Panc1 (cell line): Measurements from ENCODE around the gene TLDC2. TPM values are rescaled to one million over a fixed set of nuclear protein-coding genes. Genes with fewer than 3 reads are reported as not detected.

Source experiments
- ATAC-seq: fragments of 200-7000 bp; cut with Tn5 transposase; 2 replicates; pipeline ENCODE4 v1.9.1; 2020; ENCODE audit warnings: mild to moderate bottlenecking, moderate library complexity
- BruUV-seq: library from RNA; stranded (reverse); fragments of 400-500 nt; replicated peaks from 2 replicates; lab custom pipeline; 2021; lab: Mats Ljungman, UMichigan
- CTCF ChIA-PET: fragments of 300-600 bp; sonication (Branson Sonifier 250); formaldehyde crosslinking; loops from one replicate; lab custom pipeline; 2022; ENCODE audit warnings: antibody characterized with exemption; lab: Charles Lee
- POLR2A ChIA-PET: fragments of 300-600 bp; sonication (Branson Sonifier 250); formaldehyde crosslinking; loops from one replicate; lab custom pipeline; 2022; ENCODE audit warnings: antibody characterized with exemption; lab: Charles Lee
- DNase-seq: peaks from one replicate; pipeline ENCODE4 v3.0.0-alpha.2; 2010; ENCODE audit warnings: low read depth, low spot score
- H3K27ac ChIP-seq: 2 replicates; pipeline ENCODE4 v1.5.1; 2011; ENCODE audit warnings: mild to moderate bottlenecking, low read length, inconsistent platforms
- H3K27me3 ChIP-seq: fragments of 200-500 bp; sonication (Bioruptor generic); 2 replicates; pipeline ENCODE4 v1.6.0; 2014; ENCODE audit warnings: low read length, inconsistent platforms; ENCODE audit not compliant: control insufficient read depth, insufficient read depth
- H3K36me3 ChIP-seq: fragments of 200-500 bp; sonication (Bioruptor generic); 2 replicates; pipeline ENCODE4 v1.5.1; 2014; ENCODE audit warnings: inconsistent platforms, mild to moderate bottlenecking, low read length, moderate library complexity; ENCODE audit not compliant: control insufficient read depth, insufficient read depth
- H3K4me1 ChIP-seq: 2 replicates; pipeline ENCODE4 v1.5.1; 2011; ENCODE audit warnings: inconsistent platforms, mild to moderate bottlenecking, low read length, moderate library complexity; ENCODE audit not compliant: control insufficient read depth, insufficient read depth
- H3K4me3 ChIP-seq, 2 experiments: 2 replicates each; pipeline ENCODE4 v1.5.1; 2011 to 2012; ENCODE audit warnings: low read depth in 2 of 2, low read length in 2 of 2, mild to moderate bottlenecking in 2 of 2, inconsistent platforms in 1 of 2, moderate library complexity in 1 of 2
- H3K9me3 ChIP-seq: fragments of 200-500 bp; sonication (Bioruptor generic); 2 replicates; pipeline ENCODE4 v1.5.1; 2014; ENCODE audit warnings: low read depth, mild to moderate bottlenecking, inconsistent platforms, low read length, moderate library complexity; ENCODE audit not compliant: control insufficient read depth, insufficient read depth
- CTCF ChIP-seq: fragments of 450-650 bp; IDR thresholded peaks from 2 replicates; pipeline ENCODE4 v1.5.1; 2017; ENCODE audit warnings: mild to moderate bottlenecking
- POLR2AphosphoS5 ChIP-seq: IDR thresholded peaks from 2 replicates; pipeline ENCODE4 v1.6.1; 2012; ENCODE audit warnings: mild to moderate bottlenecking, low read depth, low read length, moderate library complexity
- SIN3A ChIP-seq: IDR thresholded peaks from 2 replicates; pipeline ENCODE4 v1.6.1; 2012; ENCODE audit warnings: low read depth, mild to moderate bottlenecking, low read length, moderate library complexity, borderline replicate concordance; ENCODE audit not compliant: insufficient read depth
- TCF7L2 ChIP-seq: IDR thresholded peaks from 2 replicates; pipeline ENCODE4 v1.6.1; 2011; ENCODE audit warnings: mild to moderate bottlenecking, low read depth, low read length, inconsistent platforms
- in situ Hi-C: cut with HindIII; loops from 2 replicates; pipeline ENCODE4 v1.10.0; 2016; ENCODE audit warnings: low sequenced_read_pairs, low pct_unique_long_range_greater_than_20kb
- intact Hi-C: fragments of 100-400 bp; cut with micrococcal nuclease; formaldehyde crosslinking; loops from one replicate; pipeline ENCODE4 v1.10.0; 2022; ENCODE audit not compliant: unreplicated experiment
- total RNA-seq: library from RNA; stranded (reverse); gene quantifications from one replicate; pipeline ENCODE4 v1.2.1, GENCODE V29; 2021; ENCODE audit not compliant: unreplicated experiment
- TF ChIP-seq, protein P1 (sequence below), 2 experiments: IDR thresholded peaks; 2 replicates each; pipeline ENCODE4 v1.6.1; 2011 to 2012; ENCODE audit warnings: low read depth in 2 of 2, control low read depth in 1 of 2, low read length in 1 of 2, mild to moderate bottlenecking in 1 of 2, moderate library complexity in 1 of 2; ENCODE audit not compliant: insufficient read depth in 1 of 2

TLDC2 gene
- total RNA-seq, 1 experiment from 2014 or later: not detected

- H3K4me1 ChIP-seq: no peaks in the 10 kb centered on the region; the same call in 1 of the 2 replicates
- H3K36me3 ChIP-seq: no peaks in the 10 kb centered on the region
- DNase-seq (no peak), ATAC-seq (peak; percentile 11; the same call in 1 of the 2 replicates)
- no TSS peak for BruUV-seq
- no peak overlapping the region for H3K4me3 ChIP-seq
- no peak overlapping the region for H3K27ac ChIP-seq
- POLR2A ChIA-PET: interaction anchor here (0.5 to 0.6 kb wide), 2 partner anchors 11 to 74 kb away, joined by 6 to 7 read pairs; no protein-coding TSS in a partner anchor
- TF ChIP-seq POLR2AphosphoS5: no peak
- no peak for TF ChIP-seq CTCF
- TF ChIP-seq, protein P1, sequence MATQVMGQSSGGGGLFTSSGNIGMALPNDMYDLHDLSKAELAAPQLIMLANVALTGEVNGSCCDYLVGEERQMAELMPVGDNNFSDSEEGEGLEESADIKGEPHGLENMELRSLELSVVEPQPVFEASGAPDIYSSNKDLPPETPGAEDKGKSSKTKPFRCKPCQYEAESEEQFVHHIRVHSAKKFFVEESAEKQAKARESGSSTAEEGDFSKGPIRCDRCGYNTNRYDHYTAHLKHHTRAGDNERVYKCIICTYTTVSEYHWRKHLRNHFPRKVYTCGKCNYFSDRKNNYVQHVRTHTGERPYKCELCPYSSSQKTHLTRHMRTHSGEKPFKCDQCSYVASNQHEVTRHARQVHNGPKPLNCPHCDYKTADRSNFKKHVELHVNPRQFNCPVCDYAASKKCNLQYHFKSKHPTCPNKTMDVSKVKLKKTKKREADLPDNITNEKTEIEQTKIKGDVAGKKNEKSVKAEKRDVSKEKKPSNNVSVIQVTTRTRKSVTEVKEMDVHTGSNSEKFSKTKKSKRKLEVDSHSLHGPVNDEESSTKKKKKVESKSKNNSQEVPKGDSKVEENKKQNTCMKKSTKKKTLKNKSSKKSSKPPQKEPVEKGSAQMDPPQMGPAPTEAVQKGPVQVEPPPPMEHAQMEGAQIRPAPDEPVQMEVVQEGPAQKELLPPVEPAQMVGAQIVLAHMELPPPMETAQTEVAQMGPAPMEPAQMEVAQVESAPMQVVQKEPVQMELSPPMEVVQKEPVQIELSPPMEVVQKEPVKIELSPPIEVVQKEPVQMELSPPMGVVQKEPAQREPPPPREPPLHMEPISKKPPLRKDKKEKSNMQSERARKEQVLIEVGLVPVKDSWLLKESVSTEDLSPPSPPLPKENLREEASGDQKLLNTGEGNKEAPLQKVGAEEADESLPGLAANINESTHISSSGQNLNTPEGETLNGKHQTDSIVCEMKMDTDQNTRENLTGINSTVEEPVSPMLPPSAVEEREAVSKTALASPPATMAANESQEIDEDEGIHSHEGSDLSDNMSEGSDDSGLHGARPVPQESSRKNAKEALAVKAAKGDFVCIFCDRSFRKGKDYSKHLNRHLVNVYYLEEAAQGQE (IDR thresholded peaks at IDR 0.05; ENCODE audit: insufficient read depth in 1 of 2, low read depth in 2 of 2, low read length in 1 of 2): no peak
- TF ChIP-seq TCF7L2: no peak
- TF ChIP-seq SIN3A: no peak
- in situ Hi-C loops: no loop called here
- no peaks in the 10 kb centered on the region for H3K27me3 ChIP-seq
- intact Hi-C loops: no loop called here
- CTCF ChIA-PET: no interaction called here
- no peaks in the 10 kb centered on the region for H3K9me3 ChIP-seq
Measured at GRCh38 chr20:36847009-36847709, 28.8 kb upstream of the TLDC2 start.

DNA sequence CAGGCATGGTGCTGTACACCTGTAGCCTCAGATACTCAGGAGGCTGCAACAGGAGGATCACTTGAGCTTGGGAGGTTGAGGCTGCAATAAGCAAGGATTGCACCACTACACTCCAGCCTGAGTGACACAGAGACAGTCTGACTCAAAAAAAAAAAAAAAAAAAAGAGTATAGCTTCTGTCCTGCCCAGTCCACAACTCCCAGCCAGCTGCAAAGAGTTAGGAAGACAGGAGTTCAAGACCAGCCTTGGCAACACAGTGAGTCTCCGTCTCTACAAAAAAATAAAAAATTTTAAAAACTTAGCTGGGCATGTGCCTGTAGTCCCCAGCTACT, 28.3 kb upstream of the TLDC2 start:
- Histone ChIP-seq H3K4me3 (no peak overlapping the region), H3K27me3 (no peaks in the 10 kb centered on the region), H3K27ac (no peak overlapping the region), H3K36me3 (no peaks in the 10 kb centered on the region), H3K4me1 (no peaks in the 10 kb centered on the region; the same call in 1 of the 2 replicates), H3K9me3 (no peaks in the 10 kb centered on the region)
- no TSS peak for BruUV-seq
- intact Hi-C loops (no loop called here), in situ Hi-C loops (no loop called here)
- DNase-seq: no peak
- TF ChIP-seq TCF7L2 (no peak), SIN3A (no peak), CTCF (no peak), POLR2AphosphoS5 (no peak)
- TF ChIP-seq, protein P1 (IDR thresholded peaks at IDR 0.05; ENCODE audit: insufficient read depth in 1 of 2, low read depth in 2 of 2, low read length in 1 of 2): no peak
- no peak for ATAC-seq
- CTCF ChIA-PET: interaction anchor here (0.6 to 0.7 kb wide), 3 partner anchors 14 to 283 kb away, joined by 3 to 11 read pairs (median 8); no protein-coding TSS in a partner anchor
- POLR2A ChIA-PET: interaction anchor here (0.6 kb wide), 1 partner anchor 74 kb away, joined by 7 read pairs; no protein-coding TSS in a partner anchor
